HG03571 (cell line): Measurements from ENCODE around the gene AMBRA1.
"Not testable (repeated sequence)": the region's sequence is repeated elsewhere in the genome, so short reads cannot be mapped to it uniquely, and the experiment has no call there.

Source experiments
- ATAC-seq: cut with Tn5 transposase; IDR thresholded peaks from one replicate; pipeline ENCODE4 v1.9.1; 2021; ENCODE audit not compliant: unreplicated experiment

The AMBRA1 gene

DNA sequence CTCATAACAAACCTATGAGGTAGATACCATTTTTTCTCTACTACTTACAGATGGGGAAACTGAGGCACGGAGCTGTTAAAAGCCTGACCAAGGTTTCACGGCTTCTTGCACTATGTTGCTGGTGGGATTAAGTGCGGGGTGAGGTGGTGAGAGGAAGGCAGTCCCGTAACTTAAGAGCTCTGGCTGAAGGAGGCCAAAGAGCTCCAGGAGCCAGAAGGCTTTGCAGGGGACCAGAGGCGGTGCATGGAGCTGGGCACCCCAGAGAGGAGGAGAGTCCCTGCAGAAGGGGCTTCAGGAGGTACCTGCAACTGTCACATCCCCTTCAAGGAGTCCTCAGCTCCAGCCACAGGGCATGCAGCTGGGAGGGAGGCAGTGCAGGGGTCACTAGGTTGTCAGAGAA is 206.4 kb downstream of the AMBRA1 start:
- ATAC-seq = no peak

DNA sequence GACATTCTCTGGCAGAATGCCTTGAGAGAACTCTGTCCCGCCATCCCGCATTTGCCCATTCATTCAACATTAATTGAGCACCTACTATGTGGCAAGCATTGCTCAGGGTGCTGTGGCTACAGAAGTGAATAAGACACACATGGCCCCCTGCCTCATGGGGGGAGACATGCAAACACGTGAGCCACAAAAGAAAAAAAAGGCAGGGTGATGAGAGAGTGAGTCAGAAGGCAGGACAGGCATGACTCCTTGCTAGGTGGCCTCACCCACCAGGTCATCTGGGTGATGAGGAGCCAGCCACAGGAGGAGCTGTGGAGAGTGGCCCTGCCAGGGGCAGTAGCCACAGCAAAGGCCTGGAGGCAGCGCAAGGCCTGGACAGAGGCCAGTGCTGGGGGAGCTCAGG is 207.1 kb downstream of the AMBRA1 start:
- ATAC-seq = no peak

GRCh38 chr11:46386005-46386578 is 207.7 kb downstream of the AMBRA1 start:
- ATAC-seq = no peak

DNA sequence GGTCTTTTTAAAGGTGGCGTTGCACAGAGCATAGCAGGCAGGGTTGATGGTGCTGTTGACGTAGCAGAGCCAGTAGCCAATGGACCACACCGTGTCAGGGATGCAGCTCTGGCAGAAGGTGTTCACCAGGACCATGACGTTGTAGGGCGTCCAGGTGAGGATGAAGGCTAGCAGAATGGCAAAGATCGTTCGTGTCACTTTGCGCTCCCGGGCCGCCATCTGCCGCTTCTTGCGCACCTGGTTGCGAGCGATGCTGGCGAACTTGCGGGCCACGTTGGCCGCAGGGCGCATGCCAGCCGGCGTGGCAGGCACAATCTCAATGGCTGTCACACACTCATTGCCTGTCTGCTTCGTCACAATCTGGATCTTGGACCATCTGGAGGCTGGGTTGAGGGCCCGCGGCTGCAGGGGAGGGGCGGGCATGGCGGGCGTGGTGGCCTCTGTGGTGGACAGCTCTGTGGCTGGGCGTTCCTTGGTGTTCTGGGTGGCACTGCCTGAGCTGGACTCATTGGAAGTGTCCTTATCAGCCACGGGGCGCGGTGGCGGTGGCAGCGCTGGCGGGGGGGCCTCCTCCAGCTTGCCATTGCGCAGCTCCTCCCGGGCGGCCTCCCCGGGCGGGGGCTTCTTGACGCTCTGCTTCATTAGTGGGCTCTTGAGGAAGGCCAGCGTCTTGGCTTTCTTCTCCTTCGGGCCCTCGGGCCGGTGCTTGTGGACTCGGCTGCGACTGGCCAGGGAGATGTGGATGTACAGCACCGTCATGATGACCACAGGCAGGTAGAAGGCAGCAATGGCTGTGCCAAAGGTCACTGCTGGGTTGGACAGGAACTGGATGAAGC is 208.4 kb downstream of the AMBRA1 start:
- no peak for ATAC-seq

GRCh38 chr11:46383974-46384701 is 209.7 kb downstream of the AMBRA1 start:
- no peak for ATAC-seq

- ATAC-seq = no peak
Measured at GRCh38 chr11:46383404-46383758, 210.4 kb downstream of the AMBRA1 start.

DNA sequence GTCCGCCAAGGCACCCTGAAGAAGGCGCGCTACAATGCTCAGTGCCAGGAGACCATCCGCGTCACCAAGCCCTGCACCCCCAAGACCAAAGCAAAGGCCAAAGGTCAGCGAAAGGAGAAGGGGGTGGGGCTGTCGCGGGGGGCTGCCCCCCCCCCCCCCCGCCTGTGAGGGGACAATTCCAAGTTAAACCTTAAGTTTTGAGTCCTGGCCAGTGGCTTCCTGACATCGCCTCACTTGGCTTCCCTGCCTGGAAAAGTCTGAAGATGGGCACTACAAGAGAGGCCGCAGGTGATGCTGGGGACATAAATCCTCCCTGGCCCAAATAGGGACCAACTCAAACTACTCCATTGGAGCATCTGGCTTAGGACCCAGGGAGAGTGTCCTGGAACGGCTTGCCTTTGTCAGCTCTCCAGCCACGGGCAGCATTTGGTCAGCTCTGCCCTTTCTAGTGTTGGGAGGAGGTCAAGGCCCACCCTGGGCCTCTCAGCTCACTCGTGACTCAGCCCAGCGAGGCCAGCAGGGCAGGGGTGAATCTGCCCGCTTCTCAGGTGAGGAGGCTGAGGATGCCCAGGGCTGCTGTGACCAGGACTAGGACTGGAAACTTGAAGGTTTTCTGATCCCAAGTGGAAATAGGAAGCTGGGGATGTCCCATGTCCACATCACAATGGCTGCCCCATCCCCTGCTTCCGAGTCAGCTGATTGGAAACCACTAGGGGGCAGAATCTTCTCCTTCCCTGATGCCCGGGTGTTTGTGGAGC is 211.0 kb downstream of the AMBRA1 start:
- ATAC-seq = no peak

- no peak for ATAC-seq
Measured at GRCh38 chr11:46381819-46382645, 211.8 kb downstream of the AMBRA1 start.

DNA sequence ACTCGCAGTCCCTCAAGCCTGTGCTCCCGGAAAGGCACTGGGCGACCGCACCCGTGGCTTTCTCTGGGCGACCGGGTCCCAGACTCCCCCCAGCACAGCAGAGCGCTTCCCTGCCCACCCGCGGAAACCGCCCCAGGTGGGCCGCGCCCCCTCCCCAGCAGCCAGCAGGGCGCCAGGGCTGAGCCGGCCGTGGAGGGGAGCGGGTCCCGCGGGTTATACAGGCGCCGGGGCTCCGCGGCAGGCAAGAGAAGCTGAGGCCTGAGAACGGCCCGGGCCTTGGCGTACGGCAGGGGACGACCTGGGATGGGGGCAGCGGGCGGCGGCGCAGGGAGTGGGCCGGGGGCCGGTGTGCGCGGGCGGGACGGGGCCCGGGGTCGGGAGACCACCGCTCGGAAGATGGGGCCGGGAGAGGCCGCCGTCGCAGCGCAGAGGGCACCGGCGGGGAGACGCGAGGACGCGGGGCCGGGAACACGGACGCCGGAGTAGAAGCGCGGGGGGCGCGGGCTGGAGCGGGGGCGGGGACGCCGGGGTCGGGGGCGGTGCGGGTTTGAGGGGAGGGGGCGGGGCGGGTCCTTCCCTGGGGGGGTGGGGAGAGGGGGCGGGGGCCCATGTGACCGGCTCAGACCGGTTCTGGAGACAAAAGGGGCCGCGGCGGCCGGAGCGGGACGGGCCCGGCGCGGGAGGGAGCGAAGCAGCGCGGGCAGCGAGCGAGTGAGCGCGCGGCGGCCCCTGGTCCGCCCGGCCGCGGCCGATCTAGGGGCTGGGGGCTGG is 212.6 kb downstream of the AMBRA1 start, which contains the start of gene MDK:
Gene MDK (plus strand): TSS at position 622 of the 771 bp plus-strand sequence. CDS start 389 bp downstream, outside the sequence.
- no peak for ATAC-seq

- ATAC-seq = no peak
Measured at GRCh38 chr11:46380340-46381047, 213.3 kb downstream of the AMBRA1 start.

DNA sequence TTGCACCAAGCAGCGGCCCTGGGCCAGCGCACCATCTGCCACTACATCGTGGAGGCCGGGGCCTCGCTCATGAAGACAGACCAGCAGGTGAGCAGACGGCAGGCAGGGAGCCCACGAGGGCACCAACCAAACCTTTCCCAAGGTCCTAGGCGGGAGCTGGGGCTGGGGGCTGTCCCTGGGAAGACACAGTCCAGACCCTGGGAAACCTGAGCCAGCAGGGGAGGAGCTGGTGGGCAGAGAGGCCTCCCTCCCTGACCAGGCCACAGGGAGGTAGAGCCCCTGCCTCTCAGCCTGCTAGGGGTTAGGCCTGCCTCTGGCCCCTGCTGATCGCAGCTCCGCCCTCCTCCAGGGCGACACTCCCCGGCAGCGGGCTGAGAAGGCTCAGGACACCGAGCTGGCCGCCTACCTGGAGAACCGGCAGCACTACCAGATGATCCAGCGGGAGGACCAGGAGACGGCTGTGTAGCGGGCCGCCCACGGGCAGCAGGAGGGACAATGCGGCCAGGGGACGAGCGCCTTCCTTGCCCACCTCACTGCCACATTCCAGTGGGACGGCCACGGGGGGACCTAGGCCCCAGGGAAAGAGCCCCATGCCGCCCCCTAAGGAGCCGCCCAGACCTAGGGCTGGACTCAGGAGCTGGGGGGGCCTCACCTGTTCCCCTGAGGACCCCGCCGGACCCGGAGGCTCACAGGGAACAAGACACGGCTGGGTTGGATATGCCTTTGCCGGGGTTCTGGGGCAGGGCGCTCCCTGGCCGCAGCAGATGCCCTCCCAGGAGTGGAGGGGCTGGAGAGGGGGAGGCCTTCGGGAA is 214.1 kb downstream of the AMBRA1 start:
- not testable (repeated sequence) for ATAC-seq

DNA sequence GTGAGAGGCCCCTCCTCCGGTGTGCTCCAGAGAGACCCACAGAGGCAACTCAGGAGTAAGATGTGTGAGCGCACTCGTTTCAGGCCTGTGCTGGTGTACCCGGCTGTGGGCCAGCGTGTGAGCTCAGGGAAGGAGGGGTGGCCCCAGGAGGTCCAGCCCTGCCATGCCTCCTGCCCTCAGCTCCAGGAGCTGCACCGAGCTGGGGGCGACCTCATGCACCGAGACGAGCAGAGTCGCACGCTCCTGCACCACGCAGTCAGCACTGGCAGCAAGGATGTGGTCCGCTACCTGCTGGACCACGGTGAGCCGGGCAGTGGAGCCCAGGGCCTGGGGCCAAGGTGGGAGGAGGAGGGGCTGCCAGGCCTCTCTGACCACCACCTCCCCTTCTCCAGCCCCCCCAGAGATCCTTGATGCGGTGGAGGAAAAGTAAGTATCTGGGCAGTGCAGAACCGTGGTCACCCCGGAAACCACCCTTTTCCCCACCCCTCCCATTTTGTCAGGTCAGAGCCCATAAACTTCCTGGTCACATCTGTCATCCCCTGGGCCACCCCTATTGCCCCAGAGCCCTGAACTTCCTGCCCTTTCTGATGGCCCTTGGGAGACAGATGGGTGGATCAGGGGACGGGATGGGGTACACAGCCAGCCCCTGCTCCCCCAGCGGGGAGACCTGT is 214.9 kb downstream of the AMBRA1 start:
- no peak for ATAC-seq

DNA sequence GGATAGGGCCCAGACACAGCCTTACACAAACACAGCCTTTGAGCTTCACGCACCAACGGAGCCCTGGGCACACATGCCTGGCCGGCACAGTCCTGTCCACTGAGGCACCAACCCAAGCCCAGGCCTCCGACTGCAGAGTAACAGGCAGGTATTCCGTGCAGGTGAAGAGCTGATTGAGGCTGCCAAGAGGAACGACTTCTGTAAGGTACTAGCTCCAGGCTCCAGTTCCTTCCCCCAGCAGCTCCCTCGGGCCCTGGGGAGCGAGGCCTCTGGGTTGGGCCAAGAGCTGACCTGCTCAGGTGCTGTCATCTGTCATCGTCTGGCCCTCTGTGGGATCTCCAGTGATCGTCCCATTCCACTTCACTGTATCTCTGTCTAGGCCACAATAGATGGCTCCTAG is 215.5 kb downstream of the AMBRA1 start:
- ATAC-seq = no peak

- ATAC-seq = no peak
Measured at GRCh38 chr11:46377831-46378230, 216.0 kb downstream of the AMBRA1 start.

DNA sequence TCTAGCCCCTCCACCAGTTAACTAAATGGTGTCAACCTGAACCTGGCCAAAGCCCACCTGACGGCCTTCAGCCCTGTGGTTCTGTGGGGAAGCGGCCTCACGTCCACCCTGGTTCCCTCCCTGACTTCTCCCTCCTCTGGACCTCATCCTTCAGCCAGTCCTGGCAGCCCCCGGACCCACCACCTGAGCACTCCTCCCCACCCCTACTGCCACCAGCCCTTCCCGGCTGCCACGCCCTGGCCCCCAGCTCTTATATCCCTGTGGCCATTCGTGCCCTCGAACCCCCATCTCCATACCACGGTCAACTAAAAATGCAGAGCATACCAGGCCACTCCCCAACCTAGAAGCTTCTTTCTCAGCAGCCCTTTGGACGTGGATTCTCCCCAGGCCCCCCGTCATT is 216.5 kb downstream of the AMBRA1 start:
- no peak for ATAC-seq

DNA sequence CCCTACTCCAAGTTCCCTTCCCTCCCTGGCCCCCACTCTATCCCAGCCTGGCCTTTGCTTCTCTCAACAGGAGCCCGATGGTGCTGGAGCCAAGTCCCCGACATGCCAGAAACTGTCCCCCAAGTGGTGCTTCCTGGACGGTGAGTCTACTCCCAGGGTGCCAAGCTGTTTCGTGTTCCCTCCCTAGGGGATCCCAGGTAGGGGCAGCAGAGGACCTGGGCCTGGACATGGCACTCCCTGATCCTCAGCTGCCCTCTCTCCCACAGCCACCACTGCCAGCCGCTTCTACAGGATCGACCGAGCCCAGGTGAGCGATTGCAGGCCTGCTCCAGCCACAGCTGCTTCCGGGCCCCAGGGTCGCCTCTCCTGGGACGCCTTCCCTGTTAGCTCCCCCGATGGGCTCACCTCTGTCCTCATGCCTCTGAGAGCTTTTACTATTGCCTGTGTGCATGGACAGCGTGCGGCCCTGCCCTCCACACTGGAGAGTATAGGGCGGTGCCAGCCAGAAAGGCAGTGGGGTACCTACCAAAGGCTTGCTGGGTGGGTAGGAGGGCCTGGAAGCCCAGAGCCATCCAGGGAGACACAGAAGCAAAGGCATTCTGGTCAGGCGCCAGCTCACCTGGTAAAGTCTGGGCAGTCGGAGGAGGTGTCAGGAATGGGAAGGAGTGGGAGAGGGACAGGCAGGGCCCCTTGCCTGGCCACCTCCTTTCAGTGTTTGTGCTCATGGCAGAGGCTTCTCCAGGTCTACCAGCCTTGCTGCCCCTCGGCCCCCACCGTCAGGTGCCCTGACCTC is 217.4 kb downstream of the AMBRA1 start:
- ATAC-seq = no peak
